ENCODE results near the gene SRCIN1.
"Not testable (repeated sequence)": the region's sequence is repeated elsewhere in the genome, so short reads cannot be mapped to it uniquely, and the experiment has no call there.

The SRCIN1 gene, protein sequence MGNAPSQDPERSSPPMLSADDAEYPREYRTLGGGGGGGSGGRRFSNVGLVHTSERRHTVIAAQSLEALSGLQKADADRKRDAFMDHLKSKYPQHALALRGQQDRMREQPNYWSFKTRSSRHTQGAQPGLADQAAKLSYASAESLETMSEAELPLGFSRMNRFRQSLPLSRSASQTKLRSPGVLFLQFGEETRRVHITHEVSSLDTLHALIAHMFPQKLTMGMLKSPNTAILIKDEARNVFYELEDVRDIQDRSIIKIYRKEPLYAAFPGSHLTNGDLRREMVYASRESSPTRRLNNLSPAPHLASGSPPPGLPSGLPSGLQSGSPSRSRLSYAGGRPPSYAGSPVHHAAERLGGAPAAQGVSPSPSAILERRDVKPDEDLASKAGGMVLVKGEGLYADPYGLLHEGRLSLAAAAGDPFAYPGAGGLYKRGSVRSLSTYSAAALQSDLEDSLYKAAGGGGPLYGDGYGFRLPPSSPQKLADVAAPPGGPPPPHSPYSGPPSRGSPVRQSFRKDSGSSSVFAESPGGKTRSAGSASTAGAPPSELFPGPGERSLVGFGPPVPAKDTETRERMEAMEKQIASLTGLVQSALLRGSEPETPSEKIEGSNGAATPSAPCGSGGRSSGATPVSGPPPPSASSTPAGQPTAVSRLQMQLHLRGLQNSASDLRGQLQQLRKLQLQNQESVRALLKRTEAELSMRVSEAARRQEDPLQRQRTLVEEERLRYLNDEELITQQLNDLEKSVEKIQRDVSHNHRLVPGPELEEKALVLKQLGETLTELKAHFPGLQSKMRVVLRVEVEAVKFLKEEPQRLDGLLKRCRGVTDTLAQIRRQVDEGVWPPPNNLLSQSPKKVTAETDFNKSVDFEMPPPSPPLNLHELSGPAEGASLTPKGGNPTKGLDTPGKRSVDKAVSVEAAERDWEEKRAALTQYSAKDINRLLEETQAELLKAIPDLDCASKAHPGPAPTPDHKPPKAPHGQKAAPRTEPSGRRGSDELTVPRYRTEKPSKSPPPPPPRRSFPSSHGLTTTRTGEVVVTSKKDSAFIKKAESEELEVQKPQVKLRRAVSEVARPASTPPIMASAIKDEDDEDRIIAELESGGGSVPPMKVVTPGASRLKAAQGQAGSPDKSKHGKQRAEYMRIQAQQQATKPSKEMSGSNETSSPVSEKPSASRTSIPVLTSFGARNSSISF

DNA sequence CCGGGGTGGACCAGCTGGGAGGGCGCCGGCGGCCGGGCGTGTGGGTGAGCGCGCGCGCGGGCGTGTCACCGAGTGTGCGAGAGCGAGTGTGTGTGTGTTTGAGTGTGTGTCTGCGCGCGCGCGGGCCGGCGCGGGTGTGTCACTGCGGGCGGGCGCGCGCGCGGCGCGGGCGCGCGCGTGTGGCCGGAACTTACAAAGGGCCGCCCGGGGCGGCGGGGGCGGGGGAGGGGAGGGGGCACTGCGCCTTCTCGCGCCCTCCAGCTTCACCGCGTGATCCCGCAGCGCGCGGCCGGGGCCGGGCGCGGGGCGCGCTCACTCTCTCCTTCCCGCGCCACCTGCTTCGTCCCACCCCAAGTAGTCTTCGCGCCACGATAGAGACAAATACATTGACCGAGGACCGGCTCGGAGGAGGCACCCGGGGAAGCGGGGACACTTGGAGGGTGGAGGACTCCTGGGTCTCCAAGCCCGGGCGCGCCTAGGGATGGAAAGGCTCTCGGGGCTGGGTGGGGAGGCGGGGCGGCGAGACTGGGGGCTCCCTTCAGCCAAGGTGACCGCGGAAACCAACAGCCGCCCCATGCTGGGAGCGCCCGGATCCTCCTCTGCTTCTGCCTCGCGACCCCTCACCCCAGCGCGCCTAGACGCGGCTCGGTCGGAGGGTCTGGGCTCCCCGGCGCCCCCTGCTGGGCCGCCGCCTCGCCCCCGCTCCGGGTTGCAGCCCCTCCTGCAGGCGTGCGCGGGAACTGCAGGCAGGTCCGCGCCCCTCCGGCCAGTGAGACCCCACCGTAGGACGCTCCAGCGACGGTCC, at the start of gene SRCIN1:
TSS of gene SRCIN1 (minus strand) at position 112 of the 805 bp plus-strand sequence. CDS start 247 bp downstream, outside the sequence.
- no peak for DNase-seq

- DNase-seq, result no peak
Observed at GRCh38 chr17:38654411-38655398, 49.0 kb upstream of the SRCIN1 start.

DNA sequence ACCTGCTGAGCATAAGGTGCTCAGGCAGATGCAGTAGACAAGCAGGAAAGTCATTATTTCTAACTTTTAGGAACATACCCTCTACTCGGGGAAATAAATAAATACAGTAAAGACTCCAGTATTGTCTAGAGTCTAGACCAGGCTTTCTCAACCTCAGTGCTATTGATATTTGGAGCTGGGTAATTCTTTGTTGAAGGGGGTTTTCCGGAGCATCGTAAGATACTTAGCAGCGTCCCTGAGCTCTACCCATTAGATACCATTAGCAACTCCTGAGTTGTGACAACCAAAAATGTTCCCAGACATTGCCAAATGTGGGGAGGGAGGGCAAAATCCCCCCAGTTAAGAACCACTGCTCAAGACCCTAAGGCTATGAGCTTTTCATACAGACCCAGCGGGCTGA, 47.9 kb upstream of the SRCIN1 start:
- DNase-seq, result no peak

GRCh38 chr17:38653230-38653629, 47.5 kb upstream of the SRCIN1 start:
- DNase-seq, result no peak

DNA sequence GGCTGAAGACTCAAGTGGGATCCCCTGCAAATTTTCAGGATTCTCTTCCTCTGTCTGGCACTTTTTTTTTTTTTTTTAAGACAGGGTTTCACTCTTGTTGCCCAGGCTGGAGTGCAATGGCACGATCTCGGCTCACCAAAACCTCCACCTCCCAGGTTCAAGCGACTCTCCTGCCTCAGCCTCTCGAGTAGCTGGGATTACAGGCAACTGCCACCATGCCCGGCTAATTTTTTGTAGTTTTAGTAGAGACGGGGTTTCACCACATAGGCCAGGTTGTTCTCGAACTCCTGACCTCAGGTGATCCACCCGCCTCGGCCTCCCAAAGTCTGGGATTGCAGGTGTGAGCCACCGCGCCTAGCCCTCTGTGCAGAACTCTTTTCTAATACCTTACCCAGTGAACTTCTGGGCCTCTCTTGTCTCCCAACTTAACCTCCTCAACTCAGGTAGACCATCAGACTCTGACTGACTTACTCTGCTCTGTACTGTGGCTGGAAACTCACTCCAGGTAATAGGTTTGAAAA, 45.0 kb upstream of the SRCIN1 start:
- DNase-seq, result not testable (repeated sequence)

DNA sequence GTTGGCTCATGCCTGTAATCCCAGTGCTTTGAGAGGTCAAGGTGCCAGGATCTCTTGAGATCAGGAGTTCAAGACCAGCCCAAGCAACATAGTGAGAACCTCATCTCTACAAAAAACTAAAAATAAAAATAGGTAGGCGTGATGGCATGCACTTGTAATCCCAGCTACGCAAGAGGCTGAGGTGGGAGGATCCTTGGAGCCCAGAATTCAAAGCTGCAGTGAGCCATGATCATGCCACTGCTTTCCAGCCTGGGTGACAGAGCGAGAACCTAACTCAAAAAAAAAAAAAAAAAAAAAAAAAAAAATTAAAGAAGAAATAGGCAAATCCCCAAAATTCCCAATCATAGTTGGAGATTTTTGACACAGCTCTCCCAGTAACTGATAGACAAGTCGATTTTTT, 32.2 kb upstream of the SRCIN1 start:
- DNase-seq, result no peak

DNA sequence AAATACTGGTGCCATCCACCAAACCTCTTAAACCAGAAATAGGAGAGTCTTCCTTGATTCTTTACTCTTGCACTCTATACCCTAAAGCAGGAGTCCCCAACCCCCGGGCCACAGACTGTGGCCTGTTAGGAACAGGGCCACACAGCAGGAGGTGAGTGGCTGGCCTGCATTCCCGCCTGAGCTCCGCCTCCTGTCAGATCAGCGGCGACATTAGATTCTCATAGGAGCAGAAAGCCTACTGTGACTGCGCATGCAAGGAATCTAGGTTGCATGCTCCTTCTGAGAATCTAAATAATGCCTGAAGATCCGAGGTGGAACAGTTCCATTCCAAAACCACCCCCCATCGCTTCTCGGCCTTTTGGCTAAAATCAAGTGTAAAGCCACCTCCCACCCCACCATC, 30.3 kb upstream of the SRCIN1 start:
- no peak for DNase-seq

GRCh38 chr17:38632334-38632733, 26.6 kb upstream of the SRCIN1 start:
- no peak for DNase-seq

- DNase-seq, result no peak
Observed at GRCh38 chr17:38628441-38628840, 22.7 kb upstream of the SRCIN1 start.

GRCh38 chr17:38627957-38628356, 22.2 kb upstream of the SRCIN1 start:
- no peak for DNase-seq

DNA sequence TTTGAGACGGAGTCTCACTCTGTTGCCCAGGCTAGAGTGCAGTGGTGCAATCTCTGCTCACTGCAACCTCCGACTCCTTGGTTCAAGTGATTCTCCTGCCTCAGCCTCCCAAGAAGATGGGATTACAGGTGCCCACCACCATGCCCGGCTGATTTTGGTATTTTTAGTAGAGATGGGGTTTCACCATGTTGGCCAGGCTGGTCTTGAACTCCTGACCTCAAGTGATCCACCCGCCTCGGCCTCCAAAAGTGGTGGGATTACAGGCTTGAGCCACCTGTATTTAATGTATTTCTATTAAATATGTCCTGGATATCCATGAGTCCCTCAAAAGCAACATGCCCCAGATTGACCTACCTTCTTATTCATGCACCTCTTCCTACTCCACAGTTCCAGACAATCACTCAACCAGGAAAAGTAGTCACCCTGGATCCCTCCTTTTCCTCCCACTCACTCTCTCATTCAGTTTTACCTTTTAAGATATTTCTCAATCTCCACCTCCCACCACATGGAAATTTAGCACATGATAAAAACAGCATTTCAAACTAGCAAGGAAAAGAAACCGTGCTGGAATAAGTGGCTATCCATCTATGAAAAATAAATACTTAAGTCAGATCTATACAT, 21.0 kb upstream of the SRCIN1 start:
- DNase-seq, result not testable (repeated sequence)

DNA sequence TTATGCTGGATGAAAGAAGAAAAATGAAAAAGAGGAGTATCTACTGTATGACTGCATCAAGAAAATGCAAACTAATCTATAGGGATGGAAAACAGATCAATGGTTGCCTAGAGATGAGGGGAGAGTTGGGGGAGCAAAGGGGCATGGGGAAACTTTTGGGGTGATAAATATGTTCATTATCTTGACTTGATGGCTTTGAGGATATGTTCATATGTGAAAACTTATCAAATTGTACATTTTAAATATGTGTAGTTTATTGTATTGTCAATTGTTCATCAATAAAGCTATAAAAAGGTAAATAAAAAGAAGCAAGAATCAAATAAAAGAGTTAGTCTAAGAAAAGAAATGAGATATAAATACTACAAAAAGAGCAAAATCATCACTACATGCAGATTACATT, 19.7 kb upstream of the SRCIN1 start:
- DNase-seq, result no peak

GRCh38 chr17:38624782-38625355, 19.1 kb upstream of the SRCIN1 start:
- DNase-seq, result not testable (repeated sequence)

DNA sequence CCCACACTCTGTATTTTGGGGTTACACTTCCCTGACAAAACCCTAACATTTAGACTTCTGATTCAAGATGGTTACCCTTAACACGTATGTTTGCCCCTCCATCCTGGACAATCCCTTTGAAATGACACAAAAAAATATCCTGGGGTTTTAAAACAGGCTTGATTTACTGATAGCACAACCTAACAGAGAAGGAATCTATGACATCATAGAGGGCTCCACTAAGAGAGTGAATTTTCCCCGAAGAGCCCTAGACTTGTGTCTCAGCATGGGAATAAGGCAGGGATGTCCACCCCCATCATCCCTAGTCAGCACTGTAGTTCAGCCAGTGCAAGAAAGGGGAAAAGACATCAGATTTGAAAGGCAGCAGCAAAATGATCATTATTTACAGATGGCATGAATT, 15.8 kb upstream of the SRCIN1 start:
- no peak for DNase-seq

- no peak for DNase-seq
Observed at GRCh38 chr17:38620551-38621277, 15.0 kb upstream of the SRCIN1 start.

DNA sequence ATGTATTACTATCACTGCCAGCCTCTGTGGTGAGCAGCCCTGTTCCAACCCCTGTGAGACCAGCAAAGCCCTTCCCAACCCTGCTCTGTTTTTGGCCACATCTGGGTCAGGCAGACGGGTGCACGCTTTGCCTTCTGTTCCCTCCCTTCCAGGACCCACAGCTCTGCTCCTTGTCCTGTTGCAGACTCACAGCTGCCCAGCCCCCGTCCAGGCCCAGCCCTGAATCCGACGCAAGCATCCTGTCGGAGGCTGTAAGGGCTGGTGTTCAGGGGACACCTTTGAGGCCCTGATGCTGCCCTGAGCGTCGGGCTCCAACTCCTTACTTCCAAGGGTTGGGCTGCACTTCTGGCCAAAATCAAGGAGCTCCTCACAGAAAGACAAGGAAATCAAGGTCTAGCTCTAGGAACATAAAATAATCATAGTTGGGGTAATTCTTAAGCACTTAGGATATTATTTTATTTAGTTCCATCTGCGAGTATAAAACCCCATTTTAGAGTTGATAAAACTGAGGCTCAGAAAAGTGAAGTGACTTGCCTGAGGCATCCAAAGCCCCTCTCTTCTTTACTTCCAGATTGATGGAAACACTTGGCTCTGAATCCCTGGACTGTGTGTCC, 14.3 kb upstream of the SRCIN1 start:
- DNase-seq, result no peak

- no peak for DNase-seq
Observed at GRCh38 chr17:38619451-38619795, 13.7 kb upstream of the SRCIN1 start.

DNA sequence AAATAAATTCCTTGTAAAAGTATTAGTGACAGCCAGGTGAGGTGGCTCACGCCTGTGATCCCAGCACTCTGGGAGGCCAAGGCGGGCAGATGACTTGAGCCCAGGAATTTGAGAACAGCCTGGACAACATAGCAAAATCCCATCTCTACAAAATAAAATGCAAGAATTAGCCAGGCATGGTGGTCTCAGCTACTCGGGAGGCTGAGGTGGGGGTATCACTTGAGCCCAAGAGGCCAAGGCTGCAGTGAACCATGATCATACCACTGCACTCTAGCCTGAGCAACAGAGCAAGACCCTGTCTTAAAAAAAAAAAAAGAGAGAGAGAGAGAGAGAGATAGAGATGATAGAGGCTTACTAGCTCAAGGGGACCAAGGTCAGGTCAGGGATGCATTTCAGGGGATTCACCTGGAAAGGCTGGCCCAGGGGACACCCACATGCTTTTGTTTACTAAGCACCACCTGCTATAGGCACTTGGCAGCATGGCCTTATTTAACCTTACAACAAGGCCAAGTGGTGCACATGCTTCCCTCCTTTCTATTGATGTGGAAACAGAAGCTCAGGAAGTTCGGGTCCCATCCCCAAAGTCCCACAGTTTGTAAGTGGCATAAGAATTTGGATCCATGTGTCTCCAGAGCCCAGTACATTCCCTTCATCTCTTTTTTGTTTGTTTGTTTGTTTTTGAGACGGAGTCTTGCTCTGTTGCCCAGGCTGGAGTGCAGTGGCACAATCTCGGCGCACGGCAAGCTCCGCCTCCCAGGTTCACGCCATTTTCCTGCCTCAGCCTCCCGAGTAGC, 12.4 kb upstream of the SRCIN1 start:
- DNase-seq, result no peak

Measured in GF-D8 (cell line).